HEK293 (cell line): ENCODE measurements around the gene AATF.

Source experiments
- KLF7 ChIP-seq: fragments of 450-650 bp; formaldehyde crosslinking; IDR thresholded peaks from 2 replicates; pipeline ENCODE4 v1.5.1; 2016; ENCODE audit warnings: missing biosample characterization, missing genetic modification characterization, borderline replicate concordance
- SETDB1 ChIP-seq: IDR thresholded peaks from one replicate; pipeline ENCODE4 v1.6.1; 2017; ENCODE audit warnings: mild to moderate bottlenecking, low read length, moderate library complexity, mixed read lengths; ENCODE audit not compliant: insufficient read length
- YY1 ChIP-seq: fragments of 450-650 bp; formaldehyde crosslinking; IDR thresholded peaks from 2 replicates; pipeline ENCODE4 v1.5.1; 2018; ENCODE audit warnings: missing biosample characterization, missing genetic modification characterization
- ZNF274 ChIP-seq, 2 experiments: fragments of 200-500 bp in 1 of 2; fragments of 450-650 bp in 1 of 2; sonication (Bioruptor generic) in 1 of 2; formaldehyde crosslinking in 1 of 2; IDR thresholded peaks; 2 replicates each; pipeline versions ENCODE4 v1.5.1 to v1.6.1; 2014 to 2016; ENCODE audit warnings: borderline replicate concordance in 1 of 2, inconsistent platforms in 1 of 2, low read length in 1 of 2, missing biosample characterization in 1 of 2, missing genetic modification characterization in 1 of 2
- ZNF76 ChIP-seq: fragments of 450-650 bp; formaldehyde crosslinking; IDR thresholded peaks from 2 replicates; pipeline ENCODE4; 2016; ENCODE audit warnings: low read depth, missing biosample characterization, missing genetic modification characterization, borderline replicate concordance
- TF ChIP-seq, protein P1 (sequence below): fragments of 450-650 bp; formaldehyde crosslinking; IDR thresholded peaks from 2 replicates; pipeline ENCODE4 v1.5.1; 2016; ENCODE audit warnings: missing biosample characterization, missing genetic modification characterization
- TF ChIP-seq, protein P2 (sequence below): fragments of 450-650 bp; formaldehyde crosslinking; IDR thresholded peaks from 2 replicates; pipeline ENCODE4 v1.5.1; 2016; ENCODE audit warnings: missing biosample characterization, missing genetic modification characterization
- TF ChIP-seq, protein P3 (sequence below): fragments of 450-650 bp; formaldehyde crosslinking; IDR thresholded peaks from 2 replicates; pipeline ENCODE4 v1.5.1; 2016; ENCODE audit warnings: missing biosample characterization, missing genetic modification characterization, low read depth
- TF ChIP-seq, protein P4 (sequence below): fragments of 450-650 bp; formaldehyde crosslinking; IDR thresholded peaks from 2 replicates; pipeline ENCODE4 v1.5.1; 2016; ENCODE audit warnings: missing biosample characterization, missing genetic modification characterization, low read depth
- TF ChIP-seq, protein P5 (sequence below): fragments of 450-650 bp; formaldehyde crosslinking; IDR thresholded peaks from 2 replicates; pipeline ENCODE4 v1.5.1; 2016; ENCODE audit warnings: missing biosample characterization, missing genetic modification characterization

DNA sequence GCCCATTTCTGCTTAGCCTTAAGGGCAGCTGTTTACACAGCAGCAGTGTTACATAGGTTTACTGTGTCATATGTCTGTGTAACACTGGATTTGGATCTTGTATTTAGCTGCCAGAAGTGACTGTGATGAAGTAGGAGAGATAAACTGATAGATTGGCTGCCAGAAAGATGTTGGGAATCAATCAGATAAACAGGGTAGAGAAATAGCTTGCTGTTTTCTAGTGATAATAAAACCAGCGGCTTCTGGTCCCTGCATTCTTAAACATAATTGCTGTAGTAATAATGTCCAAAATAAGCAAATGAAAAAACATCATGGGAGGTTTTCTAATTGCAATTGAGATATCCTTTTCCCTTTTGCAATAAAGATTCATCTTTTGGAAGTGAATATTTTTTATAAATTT is 68.7 kb downstream of the AATF start:
- TF ChIP-seq, protein P1, sequence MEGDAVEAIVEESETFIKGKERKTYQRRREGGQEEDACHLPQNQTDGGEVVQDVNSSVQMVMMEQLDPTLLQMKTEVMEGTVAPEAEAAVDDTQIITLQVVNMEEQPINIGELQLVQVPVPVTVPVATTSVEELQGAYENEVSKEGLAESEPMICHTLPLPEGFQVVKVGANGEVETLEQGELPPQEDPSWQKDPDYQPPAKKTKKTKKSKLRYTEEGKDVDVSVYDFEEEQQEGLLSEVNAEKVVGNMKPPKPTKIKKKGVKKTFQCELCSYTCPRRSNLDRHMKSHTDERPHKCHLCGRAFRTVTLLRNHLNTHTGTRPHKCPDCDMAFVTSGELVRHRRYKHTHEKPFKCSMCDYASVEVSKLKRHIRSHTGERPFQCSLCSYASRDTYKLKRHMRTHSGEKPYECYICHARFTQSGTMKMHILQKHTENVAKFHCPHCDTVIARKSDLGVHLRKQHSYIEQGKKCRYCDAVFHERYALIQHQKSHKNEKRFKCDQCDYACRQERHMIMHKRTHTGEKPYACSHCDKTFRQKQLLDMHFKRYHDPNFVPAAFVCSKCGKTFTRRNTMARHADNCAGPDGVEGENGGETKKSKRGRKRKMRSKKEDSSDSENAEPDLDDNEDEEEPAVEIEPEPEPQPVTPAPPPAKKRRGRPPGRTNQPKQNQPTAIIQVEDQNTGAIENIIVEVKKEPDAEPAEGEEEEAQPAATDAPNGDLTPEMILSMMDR, result no peak
- TF ChIP-seq, protein P2, sequence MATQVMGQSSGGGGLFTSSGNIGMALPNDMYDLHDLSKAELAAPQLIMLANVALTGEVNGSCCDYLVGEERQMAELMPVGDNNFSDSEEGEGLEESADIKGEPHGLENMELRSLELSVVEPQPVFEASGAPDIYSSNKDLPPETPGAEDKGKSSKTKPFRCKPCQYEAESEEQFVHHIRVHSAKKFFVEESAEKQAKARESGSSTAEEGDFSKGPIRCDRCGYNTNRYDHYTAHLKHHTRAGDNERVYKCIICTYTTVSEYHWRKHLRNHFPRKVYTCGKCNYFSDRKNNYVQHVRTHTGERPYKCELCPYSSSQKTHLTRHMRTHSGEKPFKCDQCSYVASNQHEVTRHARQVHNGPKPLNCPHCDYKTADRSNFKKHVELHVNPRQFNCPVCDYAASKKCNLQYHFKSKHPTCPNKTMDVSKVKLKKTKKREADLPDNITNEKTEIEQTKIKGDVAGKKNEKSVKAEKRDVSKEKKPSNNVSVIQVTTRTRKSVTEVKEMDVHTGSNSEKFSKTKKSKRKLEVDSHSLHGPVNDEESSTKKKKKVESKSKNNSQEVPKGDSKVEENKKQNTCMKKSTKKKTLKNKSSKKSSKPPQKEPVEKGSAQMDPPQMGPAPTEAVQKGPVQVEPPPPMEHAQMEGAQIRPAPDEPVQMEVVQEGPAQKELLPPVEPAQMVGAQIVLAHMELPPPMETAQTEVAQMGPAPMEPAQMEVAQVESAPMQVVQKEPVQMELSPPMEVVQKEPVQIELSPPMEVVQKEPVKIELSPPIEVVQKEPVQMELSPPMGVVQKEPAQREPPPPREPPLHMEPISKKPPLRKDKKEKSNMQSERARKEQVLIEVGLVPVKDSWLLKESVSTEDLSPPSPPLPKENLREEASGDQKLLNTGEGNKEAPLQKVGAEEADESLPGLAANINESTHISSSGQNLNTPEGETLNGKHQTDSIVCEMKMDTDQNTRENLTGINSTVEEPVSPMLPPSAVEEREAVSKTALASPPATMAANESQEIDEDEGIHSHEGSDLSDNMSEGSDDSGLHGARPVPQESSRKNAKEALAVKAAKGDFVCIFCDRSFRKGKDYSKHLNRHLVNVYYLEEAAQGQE (tag by site-specific recombination), result no peak
- TF ChIP-seq, protein P3, sequence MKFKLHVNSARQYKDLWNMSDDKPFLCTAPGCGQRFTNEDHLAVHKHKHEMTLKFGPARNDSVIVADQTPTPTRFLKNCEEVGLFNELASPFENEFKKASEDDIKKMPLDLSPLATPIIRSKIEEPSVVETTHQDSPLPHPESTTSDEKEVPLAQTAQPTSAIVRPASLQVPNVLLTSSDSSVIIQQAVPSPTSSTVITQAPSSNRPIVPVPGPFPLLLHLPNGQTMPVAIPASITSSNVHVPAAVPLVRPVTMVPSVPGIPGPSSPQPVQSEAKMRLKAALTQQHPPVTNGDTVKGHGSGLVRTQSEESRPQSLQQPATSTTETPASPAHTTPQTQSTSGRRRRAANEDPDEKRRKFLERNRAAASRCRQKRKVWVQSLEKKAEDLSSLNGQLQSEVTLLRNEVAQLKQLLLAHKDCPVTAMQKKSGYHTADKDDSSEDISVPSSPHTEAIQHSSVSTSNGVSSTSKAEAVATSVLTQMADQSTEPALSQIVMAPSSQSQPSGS (tag by site-specific recombination), result no peak
- TF ChIP-seq YY1 (tag by site-specific recombination), result no peak
- no peak for TF ChIP-seq KLF7
- TF ChIP-seq, protein P4, sequence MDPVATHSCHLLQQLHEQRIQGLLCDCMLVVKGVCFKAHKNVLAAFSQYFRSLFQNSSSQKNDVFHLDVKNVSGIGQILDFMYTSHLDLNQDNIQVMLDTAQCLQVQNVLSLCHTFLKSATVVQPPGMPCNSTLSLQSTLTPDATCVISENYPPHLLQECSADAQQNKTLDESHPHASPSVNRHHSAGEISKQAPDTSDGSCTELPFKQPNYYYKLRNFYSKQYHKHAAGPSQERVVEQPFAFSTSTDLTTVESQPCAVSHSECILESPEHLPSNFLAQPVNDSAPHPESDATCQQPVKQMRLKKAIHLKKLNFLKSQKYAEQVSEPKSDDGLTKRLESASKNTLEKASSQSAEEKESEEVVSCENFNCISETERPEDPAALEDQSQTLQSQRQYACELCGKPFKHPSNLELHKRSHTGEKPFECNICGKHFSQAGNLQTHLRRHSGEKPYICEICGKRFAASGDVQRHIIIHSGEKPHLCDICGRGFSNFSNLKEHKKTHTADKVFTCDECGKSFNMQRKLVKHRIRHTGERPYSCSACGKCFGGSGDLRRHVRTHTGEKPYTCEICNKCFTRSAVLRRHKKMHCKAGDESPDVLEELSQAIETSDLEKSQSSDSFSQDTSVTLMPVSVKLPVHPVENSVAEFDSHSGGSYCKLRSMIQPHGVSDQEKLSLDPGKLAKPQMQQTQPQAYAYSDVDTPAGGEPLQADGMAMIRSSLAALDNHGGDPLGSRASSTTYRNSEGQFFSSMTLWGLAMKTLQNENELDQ (tag by site-specific recombination), result no peak
- TF ChIP-seq ZNF76 (tag by site-specific recombination), result no peak
- TF ChIP-seq SETDB1, result no peak
- no peak for TF ChIP-seq ZNF274 (IDR thresholded peaks at IDR 0.05; ENCODE audit: low read length)
- TF ChIP-seq ZNF274 (tag by site-specific recombination; IDR thresholded peaks at IDR 0.05; ENCODE audit: borderline replicate concordance), result no peak
- TF ChIP-seq, protein P5, sequence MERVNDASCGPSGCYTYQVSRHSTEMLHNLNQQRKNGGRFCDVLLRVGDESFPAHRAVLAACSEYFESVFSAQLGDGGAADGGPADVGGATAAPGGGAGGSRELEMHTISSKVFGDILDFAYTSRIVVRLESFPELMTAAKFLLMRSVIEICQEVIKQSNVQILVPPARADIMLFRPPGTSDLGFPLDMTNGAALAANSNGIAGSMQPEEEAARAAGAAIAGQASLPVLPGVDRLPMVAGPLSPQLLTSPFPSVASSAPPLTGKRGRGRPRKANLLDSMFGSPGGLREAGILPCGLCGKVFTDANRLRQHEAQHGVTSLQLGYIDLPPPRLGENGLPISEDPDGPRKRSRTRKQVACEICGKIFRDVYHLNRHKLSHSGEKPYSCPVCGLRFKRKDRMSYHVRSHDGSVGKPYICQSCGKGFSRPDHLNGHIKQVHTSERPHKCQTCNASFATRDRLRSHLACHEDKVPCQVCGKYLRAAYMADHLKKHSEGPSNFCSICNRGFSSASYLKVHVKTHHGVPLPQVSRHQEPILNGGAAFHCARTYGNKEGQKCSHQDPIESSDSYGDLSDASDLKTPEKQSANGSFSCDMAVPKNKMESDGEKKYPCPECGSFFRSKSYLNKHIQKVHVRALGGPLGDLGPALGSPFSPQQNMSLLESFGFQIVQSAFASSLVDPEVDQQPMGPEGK (tag by site-specific recombination), result no peak
